WTC11 (cell line): ENCODE measurements around the gene EPHA4.

Source experiments
- CREB1 ChIP-seq: sonication (generic); formaldehyde crosslinking; IDR thresholded peaks from 2 replicates; pipeline ENCODE4 v1.8.0; 2023; ENCODE audit warnings: mild to moderate bottlenecking, missing genetic modification reagents
- CTCF ChIP-seq: fragments of 200-600 bp; IDR thresholded peaks from 2 replicates; pipeline ENCODE4 v1.8.0; 2022; ENCODE audit warnings: antibody characterized with exemption
- GABPB1 ChIP-seq: sonication (generic); formaldehyde crosslinking; IDR thresholded peaks from 2 replicates; pipeline ENCODE4 v1.8.1; 2023; ENCODE audit warnings: mild to moderate bottlenecking, missing genetic modification reagents
- MLX ChIP-seq: sonication (generic); formaldehyde crosslinking; IDR thresholded peaks from 2 replicates; pipeline ENCODE4 v1.8.1; 2023; ENCODE audit warnings: mild to moderate bottlenecking, missing genetic modification reagents, moderate library complexity
- SP1 ChIP-seq: sonication (generic); formaldehyde crosslinking; conservative IDR thresholded peaks from 2 replicates; pipeline ENCODE4 v1.8.1; 2022; ENCODE audit warnings: missing genetic modification reagents
- TP53 ChIP-seq: sonication (generic); formaldehyde crosslinking; IDR thresholded peaks from 2 replicates; pipeline ENCODE4 v1.8.1; 2023; ENCODE audit warnings: mild to moderate bottlenecking, missing genetic modification reagents
- ZBTB21 ChIP-seq: sonication (generic); formaldehyde crosslinking; IDR thresholded peaks from 2 replicates; pipeline ENCODE4 v1.8.1; 2023; ENCODE audit warnings: mild to moderate bottlenecking, missing genetic modification reagents, borderline replicate concordance
- ZNF138 ChIP-seq: sonication (generic); formaldehyde crosslinking; conservative IDR thresholded peaks from 2 replicates; pipeline ENCODE4 v1.8.1; 2022; ENCODE audit warnings: mild to moderate bottlenecking, moderate library complexity, missing genetic modification reagents

- TF ChIP-seq CTCF (no peak), ZBTB21 (no peak), ZNF138 (CRISPR knock-in tag) (no peak), CREB1 (CRISPR knock-in tag) (no peak), TP53 (CRISPR knock-in tag) (no peak), SP1 (CRISPR knock-in tag) (no peak), MLX (no peak), GABPB1 (CRISPR knock-in tag) (no peak)
These were observed 38.6 kb upstream of the EPHA4 start for GRCh38 chr2:221610675-221611074.
